K562 (cell line): Measurements from ENCODE around the gene SYT3. TPM values are rescaled to one million over a fixed set of nuclear protein-coding genes. Genes with fewer than 3 reads are reported as not detected.

Source experiments
- MYC ChIP-seq, 2 experiments: fragments of 250-450 bp in 1 of 2; sonication (Bioruptor Pico) in 1 of 2; IDR thresholded peaks; 2 replicates each; pipeline versions ENCODE4 v1.5.1 to v1.6.1; 2012 to 2021; ENCODE audit warnings: low read depth in 2 of 2, borderline replicate concordance in 1 of 2, improper control_type of control experiment in 1 of 2, low read length in 1 of 2, mild to moderate bottlenecking in 1 of 2, moderate library complexity in 1 of 2
- NFYB ChIP-seq: IDR thresholded peaks from 2 replicates; pipeline ENCODE4 v1.6.1; 2011; ENCODE audit warnings: mild to moderate bottlenecking, moderate library complexity; ENCODE audit not compliant: insufficient read length; ENCODE audit errors: extremely low read depth
- POLR2G ChIP-seq: fragments of 200-400 bp; formaldehyde crosslinking; IDR thresholded peaks from 2 replicates; pipeline ENCODE4 v1.6.1; 2017; ENCODE audit warnings: low read depth, mild to moderate bottlenecking, antibody characterized with exemption, low read length, moderate library complexity
- STAT5B ChIP-seq: fragments of 250-450 bp; sonication (Bioruptor Pico); IDR thresholded peaks from 2 replicates; pipeline ENCODE4 v1.8.0; 2021; ENCODE audit warnings: mild to moderate bottlenecking, inconsistent platforms
- polyA plus RNA-seq, 8 experiments: library from polyadenylated mRNA; depleted of rRNA in 4 of 8; stranded (reverse) in 5 of 8; unstranded in 3 of 8; fragments of >200 nt; fragmentation: Nextera tagmentation in 2 of 8; fragmentation: Illumina TruSeq in 1 of 8; extraction: Ambion mirVana in 2 of 8; extraction: Trizol in 1 of 8; gene quantifications; 2 replicates each; pipeline versions ENCODE4 v1.2.1 to v1.2.3, GENCODE V29; 2011 to 2014; ENCODE audit warnings: inconsistent platforms in 1 of 8, missing spikeins in 1 of 8
- total RNA-seq, 7 experiments: library from RNA; depleted of rRNA in 6 of 7; stranded (reverse); fragments of >200 nt in 6 of 7; fragmentation: Illumina TruSeq in 2 of 7; extraction: Trizol in 2 of 7; gene quantifications; 2 replicates each; pipeline versions ENCODE4 v1.2.1 to v1.2.3, GENCODE V29; 2011 to 2021; ENCODE audit warnings: low replicate concordance in 1 of 7
- TF ChIP-seq, protein P1 (sequence below): fragments of 450-650 bp; IDR thresholded peaks from 2 replicates; pipeline ENCODE4 v1.6.1; 2016; ENCODE audit warnings: mild to moderate bottlenecking, moderate library complexity
- TF ChIP-seq, protein P2 (sequence below), 2 experiments: fragments of 200-800 bp in 1 of 2; sonication (Bioruptor generic) in 1 of 2; sonication (generic) in 1 of 2; formaldehyde crosslinking in 1 of 2; IDR thresholded peaks in 1 of 2; conservative IDR thresholded peaks in 1 of 2; 2 replicates each; pipeline versions ENCODE4 v1.5.0 to v1.6.1; 2016 to 2020; ENCODE audit warnings: missing compliant biosample characterization in 1 of 2, missing genetic modification characterization in 1 of 2, missing genetic modification reagents in 1 of 2
- TF ChIP-seq, protein P3 (sequence below), 2 experiments: fragments of 450-650 bp; conservative IDR thresholded peaks; 2 replicates each; pipeline ENCODE4 v1.6.1; 2017; ENCODE audit warnings: mild to moderate bottlenecking in 2 of 2, moderate library complexity in 2 of 2

Gene SYT3
- total and polyA plus RNA-seq, 9 of the 15 experiments (the other 6 are each of a cell fraction or from before 2014, with no cell fraction given) = 0.36 to 2.0 (median 0.54) TPM; not detected in 2

DNA sequence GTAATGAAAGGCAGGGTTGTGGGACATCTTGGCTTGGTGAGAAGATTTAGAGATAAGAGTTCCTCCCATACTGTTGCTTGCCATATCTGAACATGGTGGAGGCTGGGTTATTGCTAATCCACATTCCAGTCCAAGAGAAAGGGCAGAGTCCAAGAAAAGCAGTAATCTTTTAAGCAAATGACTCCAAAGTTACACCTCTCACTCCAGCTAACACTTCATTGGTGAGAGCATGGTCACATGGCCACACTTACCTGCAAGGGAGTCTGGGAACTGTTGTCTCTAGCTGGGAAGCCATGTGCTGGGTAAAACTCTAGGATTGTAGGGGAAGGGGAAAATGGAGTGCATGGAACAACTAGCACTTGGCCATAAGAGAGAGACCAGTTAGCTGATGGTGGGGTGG lies 15.2 kb upstream of the SYT3 start (continued):
- TF ChIP-seq NFYB (peak; percentile 23), STAT5B (CRISPR knock-in tag) (no peak), MYC (IDR thresholded peaks at IDR 0.05; ENCODE audit: low read depth, low read length) (peak; percentile 32; the same call in 1 of the 2 replicates), MYC (CRISPR knock-in tag; IDR thresholded peaks at IDR 0.05; ENCODE audit: borderline replicate concordance, low read depth) (no peak), POLR2G (no peak)
- TF ChIP-seq, protein P1, sequence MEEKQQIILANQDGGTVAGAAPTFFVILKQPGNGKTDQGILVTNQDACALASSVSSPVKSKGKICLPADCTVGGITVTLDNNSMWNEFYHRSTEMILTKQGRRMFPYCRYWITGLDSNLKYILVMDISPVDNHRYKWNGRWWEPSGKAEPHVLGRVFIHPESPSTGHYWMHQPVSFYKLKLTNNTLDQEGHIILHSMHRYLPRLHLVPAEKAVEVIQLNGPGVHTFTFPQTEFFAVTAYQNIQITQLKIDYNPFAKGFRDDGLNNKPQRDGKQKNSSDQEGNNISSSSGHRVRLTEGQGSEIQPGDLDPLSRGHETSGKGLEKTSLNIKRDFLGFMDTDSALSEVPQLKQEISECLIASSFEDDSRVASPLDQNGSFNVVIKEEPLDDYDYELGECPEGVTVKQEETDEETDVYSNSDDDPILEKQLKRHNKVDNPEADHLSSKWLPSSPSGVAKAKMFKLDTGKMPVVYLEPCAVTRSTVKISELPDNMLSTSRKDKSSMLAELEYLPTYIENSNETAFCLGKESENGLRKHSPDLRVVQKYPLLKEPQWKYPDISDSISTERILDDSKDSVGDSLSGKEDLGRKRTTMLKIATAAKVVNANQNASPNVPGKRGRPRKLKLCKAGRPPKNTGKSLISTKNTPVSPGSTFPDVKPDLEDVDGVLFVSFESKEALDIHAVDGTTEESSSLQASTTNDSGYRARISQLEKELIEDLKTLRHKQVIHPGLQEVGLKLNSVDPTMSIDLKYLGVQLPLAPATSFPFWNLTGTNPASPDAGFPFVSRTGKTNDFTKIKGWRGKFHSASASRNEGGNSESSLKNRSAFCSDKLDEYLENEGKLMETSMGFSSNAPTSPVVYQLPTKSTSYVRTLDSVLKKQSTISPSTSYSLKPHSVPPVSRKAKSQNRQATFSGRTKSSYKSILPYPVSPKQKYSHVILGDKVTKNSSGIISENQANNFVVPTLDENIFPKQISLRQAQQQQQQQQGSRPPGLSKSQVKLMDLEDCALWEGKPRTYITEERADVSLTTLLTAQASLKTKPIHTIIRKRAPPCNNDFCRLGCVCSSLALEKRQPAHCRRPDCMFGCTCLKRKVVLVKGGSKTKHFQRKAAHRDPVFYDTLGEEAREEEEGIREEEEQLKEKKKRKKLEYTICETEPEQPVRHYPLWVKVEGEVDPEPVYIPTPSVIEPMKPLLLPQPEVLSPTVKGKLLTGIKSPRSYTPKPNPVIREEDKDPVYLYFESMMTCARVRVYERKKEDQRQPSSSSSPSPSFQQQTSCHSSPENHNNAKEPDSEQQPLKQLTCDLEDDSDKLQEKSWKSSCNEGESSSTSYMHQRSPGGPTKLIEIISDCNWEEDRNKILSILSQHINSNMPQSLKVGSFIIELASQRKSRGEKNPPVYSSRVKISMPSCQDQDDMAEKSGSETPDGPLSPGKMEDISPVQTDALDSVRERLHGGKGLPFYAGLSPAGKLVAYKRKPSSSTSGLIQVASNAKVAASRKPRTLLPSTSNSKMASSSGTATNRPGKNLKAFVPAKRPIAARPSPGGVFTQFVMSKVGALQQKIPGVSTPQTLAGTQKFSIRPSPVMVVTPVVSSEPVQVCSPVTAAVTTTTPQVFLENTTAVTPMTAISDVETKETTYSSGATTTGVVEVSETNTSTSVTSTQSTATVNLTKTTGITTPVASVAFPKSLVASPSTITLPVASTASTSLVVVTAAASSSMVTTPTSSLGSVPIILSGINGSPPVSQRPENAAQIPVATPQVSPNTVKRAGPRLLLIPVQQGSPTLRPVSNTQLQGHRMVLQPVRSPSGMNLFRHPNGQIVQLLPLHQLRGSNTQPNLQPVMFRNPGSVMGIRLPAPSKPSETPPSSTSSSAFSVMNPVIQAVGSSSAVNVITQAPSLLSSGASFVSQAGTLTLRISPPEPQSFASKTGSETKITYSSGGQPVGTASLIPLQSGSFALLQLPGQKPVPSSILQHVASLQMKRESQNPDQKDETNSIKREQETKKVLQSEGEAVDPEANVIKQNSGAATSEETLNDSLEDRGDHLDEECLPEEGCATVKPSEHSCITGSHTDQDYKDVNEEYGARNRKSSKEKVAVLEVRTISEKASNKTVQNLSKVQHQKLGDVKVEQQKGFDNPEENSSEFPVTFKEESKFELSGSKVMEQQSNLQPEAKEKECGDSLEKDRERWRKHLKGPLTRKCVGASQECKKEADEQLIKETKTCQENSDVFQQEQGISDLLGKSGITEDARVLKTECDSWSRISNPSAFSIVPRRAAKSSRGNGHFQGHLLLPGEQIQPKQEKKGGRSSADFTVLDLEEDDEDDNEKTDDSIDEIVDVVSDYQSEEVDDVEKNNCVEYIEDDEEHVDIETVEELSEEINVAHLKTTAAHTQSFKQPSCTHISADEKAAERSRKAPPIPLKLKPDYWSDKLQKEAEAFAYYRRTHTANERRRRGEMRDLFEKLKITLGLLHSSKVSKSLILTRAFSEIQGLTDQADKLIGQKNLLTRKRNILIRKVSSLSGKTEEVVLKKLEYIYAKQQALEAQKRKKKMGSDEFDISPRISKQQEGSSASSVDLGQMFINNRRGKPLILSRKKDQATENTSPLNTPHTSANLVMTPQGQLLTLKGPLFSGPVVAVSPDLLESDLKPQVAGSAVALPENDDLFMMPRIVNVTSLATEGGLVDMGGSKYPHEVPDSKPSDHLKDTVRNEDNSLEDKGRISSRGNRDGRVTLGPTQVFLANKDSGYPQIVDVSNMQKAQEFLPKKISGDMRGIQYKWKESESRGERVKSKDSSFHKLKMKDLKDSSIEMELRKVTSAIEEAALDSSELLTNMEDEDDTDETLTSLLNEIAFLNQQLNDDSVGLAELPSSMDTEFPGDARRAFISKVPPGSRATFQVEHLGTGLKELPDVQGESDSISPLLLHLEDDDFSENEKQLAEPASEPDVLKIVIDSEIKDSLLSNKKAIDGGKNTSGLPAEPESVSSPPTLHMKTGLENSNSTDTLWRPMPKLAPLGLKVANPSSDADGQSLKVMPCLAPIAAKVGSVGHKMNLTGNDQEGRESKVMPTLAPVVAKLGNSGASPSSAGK = peak; percentile 73
- TF ChIP-seq, protein P2, sequence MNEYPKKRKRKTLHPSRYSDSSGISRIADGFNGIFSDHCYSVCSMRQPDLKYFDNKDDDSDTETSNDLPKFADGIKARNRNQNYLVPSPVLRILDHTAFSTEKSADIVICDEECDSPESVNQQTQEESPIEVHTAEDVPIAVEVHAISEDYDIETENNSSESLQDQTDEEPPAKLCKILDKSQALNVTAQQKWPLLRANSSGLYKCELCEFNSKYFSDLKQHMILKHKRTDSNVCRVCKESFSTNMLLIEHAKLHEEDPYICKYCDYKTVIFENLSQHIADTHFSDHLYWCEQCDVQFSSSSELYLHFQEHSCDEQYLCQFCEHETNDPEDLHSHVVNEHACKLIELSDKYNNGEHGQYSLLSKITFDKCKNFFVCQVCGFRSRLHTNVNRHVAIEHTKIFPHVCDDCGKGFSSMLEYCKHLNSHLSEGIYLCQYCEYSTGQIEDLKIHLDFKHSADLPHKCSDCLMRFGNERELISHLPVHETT (CRISPR knock-in tag; conservative IDR thresholded peaks at IDR 0.05 in 1 of 2, IDR thresholded peaks at IDR 0.05 in 1 of 2) = 0 out of 4 replicates have a peak, but pooled peaks of 1 of the 2 experiments have one; percentile 45
- TF ChIP-seq, protein P3, sequence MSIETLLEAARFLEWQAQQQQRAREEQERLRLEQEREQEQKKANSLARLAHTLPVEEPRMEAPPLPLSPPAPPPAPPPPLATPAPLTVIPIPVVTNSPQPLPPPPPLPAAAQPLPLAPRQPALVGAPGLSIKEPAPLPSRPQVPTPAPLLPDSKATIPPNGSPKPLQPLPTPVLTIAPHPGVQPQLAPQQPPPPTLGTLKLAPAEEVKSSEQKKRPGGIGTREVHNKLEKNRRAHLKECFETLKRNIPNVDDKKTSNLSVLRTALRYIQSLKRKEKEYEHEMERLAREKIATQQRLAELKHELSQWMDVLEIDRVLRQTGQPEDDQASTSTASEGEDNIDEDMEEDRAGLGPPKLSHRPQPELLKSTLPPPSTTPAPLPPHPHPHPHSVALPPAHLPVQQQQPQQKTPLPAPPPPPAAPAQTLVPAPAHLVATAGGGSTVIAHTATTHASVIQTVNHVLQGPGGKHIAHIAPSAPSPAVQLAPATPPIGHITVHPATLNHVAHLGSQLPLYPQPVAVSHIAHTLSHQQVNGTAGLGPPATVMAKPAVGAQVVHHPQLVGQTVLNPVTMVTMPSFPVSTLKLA (conservative IDR thresholded peaks at IDR 0.05) = 0 out of 4 replicates have a peak, but pooled peaks of 1 of the 2 experiments have one; percentile 38
